Activated T-cell treated with anti-CD3 and anti-CD28 coated beads for 1 hour (primary cell): Measurements from ENCODE around the gene MAGEL2.
"Not testable (repeated sequence)": the region's sequence is repeated elsewhere in the genome, so short reads cannot be mapped to it uniquely, and the experiment has no call there.

Source experiments
- DNase-seq: peaks from one replicate; pipeline ENCODE4 v3.0.0-alpha.2; 2020; ENCODE audit warnings: low read depth

MAGEL2 gene

GRCh38 chr15:23606226-23606625 lies 41.4 kb downstream of the MAGEL2 start:
- no peak for DNase-seq

- no peak for DNase-seq
These were observed 45.5 kb downstream of the MAGEL2 start for GRCh38 chr15:23602124-23602523.

GRCh38 chr15:23599053-23599452 lies 48.6 kb downstream of the MAGEL2 start:
- no peak for DNase-seq

- not testable (repeated sequence) for DNase-seq
These were observed 50.4 kb downstream of the MAGEL2 start for GRCh38 chr15:23597278-23597677.

- no peak for DNase-seq
These were observed 50.9 kb downstream of the MAGEL2 start for GRCh38 chr15:23596736-23597135.

- DNase-seq, result no peak
These were observed 52.3 kb downstream of the MAGEL2 start for GRCh38 chr15:23595368-23595767.

GRCh38 chr15:23594252-23594770 lies 53.4 kb downstream of the MAGEL2 start:
- DNase-seq, result no peak
